HepG2 (cell line): ENCODE data around the gene PHF2. TPM values are rescaled to one million over a fixed set of nuclear protein-coding genes. Genes with fewer than 3 reads are reported as not detected.

Experiments
- ATRX ChIP-seq: sonication (generic); formaldehyde crosslinking; IDR thresholded peaks from 2 replicates; pipeline ENCODE4 v1.4.0; 2020; ENCODE audit warnings: missing genetic modification reagents, borderline replicate concordance
- EED ChIP-seq: sonication (generic); formaldehyde crosslinking; IDR thresholded peaks from 2 replicates; pipeline ENCODE4 v1.5.0; 2020; ENCODE audit warnings: mild to moderate bottlenecking, missing genetic modification reagents
- ISX ChIP-seq: sonication (generic); formaldehyde crosslinking; conservative IDR thresholded peaks from 2 replicates; pipeline ENCODE4 v1.5.0; 2020; ENCODE audit warnings: missing genetic modification reagents
- JDP2 ChIP-seq: sonication (generic); formaldehyde crosslinking; IDR thresholded peaks from 2 replicates; pipeline ENCODE4 v1.8.1; 2022; ENCODE audit warnings: missing genetic modification reagents, borderline replicate concordance
- PPARG ChIP-seq: conservative IDR thresholded peaks from 2 replicates; pipeline ENCODE4 v1.6.1; 2016; ENCODE audit warnings: missing biosample characterization, missing genetic modification reagents
- RORA ChIP-seq: sonication (generic); formaldehyde crosslinking; IDR thresholded peaks from 2 replicates; pipeline ENCODE4 v1.5.0; 2020; ENCODE audit warnings: mild to moderate bottlenecking, missing genetic modification reagents, moderate library complexity
- SAFB2 ChIP-seq: sonication (generic); formaldehyde crosslinking; IDR thresholded peaks from 2 replicates; pipeline ENCODE4 v1.5.1; 2020; ENCODE audit warnings: missing genetic modification reagents, low read depth, mild to moderate bottlenecking, borderline replicate concordance
- STAT5B ChIP-seq: sonication (generic); formaldehyde crosslinking; IDR thresholded peaks from 2 replicates; pipeline ENCODE4 v1.4.0; 2020; ENCODE audit warnings: missing genetic modification reagents
- TFE3 ChIP-seq: IDR thresholded peaks from 2 replicates; pipeline ENCODE4 v1.6.1; 2016
- ZC3H4 ChIP-seq: sonication (generic); formaldehyde crosslinking; IDR thresholded peaks from 2 replicates; pipeline ENCODE4 v1.4.0; 2020; ENCODE audit warnings: missing genetic modification reagents, borderline replicate concordance
- ZNF234 ChIP-seq: sonication (generic); formaldehyde crosslinking; conservative IDR thresholded peaks from 2 replicates; pipeline ENCODE4 v1.5.1; 2020; ENCODE audit warnings: mild to moderate bottlenecking, missing genetic modification reagents
- ZNF451 ChIP-seq: sonication (generic); formaldehyde crosslinking; IDR thresholded peaks from 2 replicates; pipeline ENCODE4 v1.5.0; 2020; ENCODE audit warnings: mild to moderate bottlenecking, missing genetic modification reagents
- ZNF501 ChIP-seq: sonication (generic); formaldehyde crosslinking; IDR thresholded peaks from 2 replicates; pipeline ENCODE4 v1.5.1; 2020; ENCODE audit warnings: mild to moderate bottlenecking, moderate library complexity, missing genetic modification reagents
- ZNF670 ChIP-seq: sonication (generic); formaldehyde crosslinking; IDR thresholded peaks from 2 replicates; pipeline ENCODE4 v1.8.0; 2022; ENCODE audit warnings: mild to moderate bottlenecking, missing genetic modification reagents, borderline replicate concordance
- ZNF775 ChIP-seq: sonication (generic); formaldehyde crosslinking; IDR thresholded peaks from 2 replicates; pipeline ENCODE4 v1.4.0; 2020; ENCODE audit warnings: missing genetic modification reagents, mild to moderate bottlenecking, moderate library complexity, borderline replicate concordance
- polyA plus RNA-seq, 8 experiments: library from polyadenylated mRNA; depleted of rRNA in 3 of 8; stranded (reverse) in 7 of 8; unstranded in 1 of 8; fragments of >200 nt; fragmentation: Illumina TruSeq in 4 of 8; extraction: Trizol in 4 of 8; gene quantifications; 2 replicates each; pipeline versions ENCODE4 v1.2.1 to v1.2.3, GENCODE V29; 2011 to 2016; ENCODE audit warnings: low read depth in 4 of 8, missing spikeins in 1 of 8, mixed read lengths in 1 of 8; ENCODE audit not compliant: insufficient read depth in 1 of 8
- total RNA-seq, 5 experiments: library from RNA; depleted of rRNA; stranded (reverse); fragments of >200 nt; fragmentation: Illumina TruSeq; extraction: Trizol; gene quantifications; 2 replicates each; pipeline ENCODE4 v1.2.3, GENCODE V29; 2016; ENCODE audit warnings: low read depth in 1 of 5
- TF ChIP-seq, protein P1 (sequence below): sonication (generic); formaldehyde crosslinking; IDR thresholded peaks from 2 replicates; pipeline ENCODE4 v1.5.0; 2020; ENCODE audit warnings: mild to moderate bottlenecking, missing genetic modification reagents, borderline replicate concordance
- TF ChIP-seq, protein P2 (sequence below): sonication (generic); formaldehyde crosslinking; IDR thresholded peaks from 2 replicates; pipeline ENCODE4 v1.8.0; 2022; ENCODE audit warnings: mild to moderate bottlenecking, missing genetic modification reagents
- TF ChIP-seq, protein P3 (sequence below): sonication (generic); formaldehyde crosslinking; IDR thresholded peaks from 2 replicates; pipeline ENCODE4 v1.5.1; 2020; ENCODE audit warnings: missing genetic modification reagents, mild to moderate bottlenecking, borderline replicate concordance
- TF ChIP-seq, protein P4 (sequence below): sonication (generic); formaldehyde crosslinking; IDR thresholded peaks from 2 replicates; pipeline ENCODE4 v1.5.0; 2020; ENCODE audit warnings: missing genetic modification reagents

Gene PHF2
- total and polyA plus RNA-seq, 2 of the 13 experiments (the other 11 are each of a cell fraction or from before 2014, with no cell fraction given): 6.6 to 9.1 TPM

DNA sequence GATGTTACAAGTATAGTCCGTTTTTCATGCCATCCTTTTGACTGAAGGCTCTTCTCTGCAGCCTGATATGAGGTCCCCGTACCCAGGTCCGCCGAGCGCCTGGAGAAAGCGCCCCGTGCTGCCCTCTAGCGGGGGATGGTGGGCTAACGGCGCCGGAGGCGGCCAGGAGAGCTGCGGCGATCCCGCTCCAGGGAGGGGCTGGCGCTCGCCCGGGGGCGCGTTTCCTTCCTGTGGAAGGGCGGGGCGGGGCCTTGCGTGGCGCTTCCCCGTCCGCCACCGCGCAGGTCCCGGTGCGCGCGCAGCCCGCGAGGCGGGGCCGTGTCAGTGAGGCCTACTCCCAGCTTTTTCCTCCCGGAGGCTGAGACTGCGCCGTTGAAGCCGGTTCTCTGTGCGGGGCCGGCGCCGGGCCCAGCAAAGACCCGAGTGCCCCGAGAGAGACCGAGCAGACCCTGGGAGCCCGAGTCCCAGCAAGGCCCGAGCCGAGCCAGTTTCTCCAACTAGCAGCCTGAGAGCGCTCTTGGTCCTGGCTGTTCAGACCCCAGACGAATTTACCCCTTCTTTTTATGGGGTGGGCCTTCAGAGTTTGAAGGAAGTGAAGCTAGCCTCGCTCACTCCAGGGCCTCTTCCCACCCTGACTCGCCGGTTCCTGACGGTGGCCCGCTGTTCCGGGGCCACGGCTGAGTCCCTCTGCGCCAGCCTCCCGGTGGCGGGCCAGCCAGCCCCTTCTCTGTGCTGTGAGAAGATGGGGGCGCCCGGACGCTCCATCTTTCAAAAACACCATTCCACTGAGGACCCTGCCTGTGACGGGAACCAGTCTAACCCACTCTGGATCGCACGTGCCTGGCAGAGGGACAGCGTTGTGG is 9.7 kb upstream of the PHF2 start (continued):
- TF ChIP-seq ATRX (CRISPR knock-in tag) (no peak), TFE3 (CRISPR knock-in tag) (0 out of 2 replicates have a peak, but pooled peaks have one; percentile 17), ZNF234 (CRISPR knock-in tag) (no peak), STAT5B (CRISPR knock-in tag) (no peak), ZNF501 (peak; percentile 89), ISX (CRISPR knock-in tag) (0 out of 2 replicates have a peak, but pooled peaks have one; percentile 61), EED (CRISPR knock-in tag) (no peak), ZNF670 (CRISPR knock-in tag) (0 out of 2 replicates have a peak, but pooled peaks have one; percentile 57), RORA (CRISPR knock-in tag) (no peak), JDP2 (CRISPR knock-in tag) (no peak), PPARG (CRISPR knock-in tag) (0 out of 2 replicates have a peak, but pooled peaks have one; percentile 39), ZC3H4 (CRISPR knock-in tag) (no peak; the same call in 1 of the 2 replicates), ZNF451 (peak; percentile 89), SAFB2 (CRISPR knock-in tag) (peak; percentile 66; the same call in 1 of the 2 replicates), ZNF775 (CRISPR knock-in tag) (no peak)
- TF ChIP-seq, protein P1, sequence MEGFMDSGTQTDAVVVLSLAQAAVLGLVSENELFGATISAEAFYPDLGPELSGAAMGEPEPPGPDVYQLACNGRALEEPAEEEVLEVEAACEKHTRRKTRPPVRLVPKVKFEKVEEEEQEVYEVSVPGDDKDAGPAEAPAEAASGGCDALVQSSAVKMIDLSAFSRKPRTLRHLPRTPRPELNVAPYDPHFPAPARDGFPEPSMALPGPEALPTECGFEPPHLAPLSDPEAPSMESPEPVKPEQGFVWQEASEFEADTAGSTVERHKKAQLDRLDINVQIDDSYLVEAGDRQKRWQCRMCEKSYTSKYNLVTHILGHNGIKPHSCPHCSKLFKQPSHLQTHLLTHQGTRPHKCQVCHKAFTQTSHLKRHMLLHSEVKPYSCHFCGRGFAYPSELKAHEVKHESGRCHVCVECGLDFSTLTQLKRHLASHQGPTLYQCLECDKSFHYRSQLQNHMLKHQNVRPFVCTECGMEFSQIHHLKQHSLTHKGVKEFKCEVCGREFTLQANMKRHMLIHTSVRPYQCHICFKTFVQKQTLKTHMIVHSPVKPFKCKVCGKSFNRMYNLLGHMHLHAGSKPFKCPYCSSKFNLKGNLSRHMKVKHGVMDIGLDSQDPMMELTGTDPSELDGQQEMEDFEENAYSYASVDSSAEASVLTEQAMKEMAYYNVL: peak; percentile 88
- TF ChIP-seq, protein P2, sequence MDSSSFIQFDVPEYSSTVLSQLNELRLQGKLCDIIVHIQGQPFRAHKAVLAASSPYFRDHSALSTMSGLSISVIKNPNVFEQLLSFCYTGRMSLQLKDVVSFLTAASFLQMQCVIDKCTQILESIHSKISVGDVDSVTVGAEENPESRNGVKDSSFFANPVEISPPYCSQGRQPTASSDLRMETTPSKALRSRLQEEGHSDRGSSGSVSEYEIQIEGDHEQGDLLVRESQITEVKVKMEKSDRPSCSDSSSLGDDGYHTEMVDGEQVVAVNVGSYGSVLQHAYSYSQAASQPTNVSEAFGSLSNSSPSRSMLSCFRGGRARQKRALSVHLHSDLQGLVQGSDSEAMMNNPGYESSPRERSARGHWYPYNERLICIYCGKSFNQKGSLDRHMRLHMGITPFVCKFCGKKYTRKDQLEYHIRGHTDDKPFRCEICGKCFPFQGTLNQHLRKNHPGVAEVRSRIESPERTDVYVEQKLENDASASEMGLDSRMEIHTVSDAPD (CRISPR knock-in tag): no peak
- TF ChIP-seq, protein P3, sequence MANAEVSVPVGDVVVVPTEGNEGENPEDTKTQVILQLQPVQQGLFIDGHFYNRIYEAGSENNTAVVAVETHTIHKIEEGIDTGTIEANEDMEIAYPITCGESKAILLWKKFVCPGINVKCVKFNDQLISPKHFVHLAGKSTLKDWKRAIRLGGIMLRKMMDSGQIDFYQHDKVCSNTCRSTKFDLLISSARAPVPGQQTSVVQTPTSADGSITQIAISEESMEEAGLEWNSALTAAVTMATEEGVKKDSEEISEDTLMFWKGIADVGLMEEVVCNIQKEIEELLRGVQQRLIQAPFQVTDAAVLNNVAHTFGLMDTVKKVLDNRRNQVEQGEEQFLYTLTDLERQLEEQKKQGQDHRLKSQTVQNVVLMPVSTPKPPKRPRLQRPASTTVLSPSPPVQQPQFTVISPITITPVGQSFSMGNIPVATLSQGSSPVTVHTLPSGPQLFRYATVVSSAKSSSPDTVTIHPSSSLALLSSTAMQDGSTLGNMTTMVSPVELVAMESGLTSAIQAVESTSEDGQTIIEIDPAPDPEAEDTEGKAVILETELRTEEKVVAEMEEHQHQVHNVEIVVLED: peak; percentile 85; the same call in 1 of the 2 replicates
- TF ChIP-seq, protein P4, sequence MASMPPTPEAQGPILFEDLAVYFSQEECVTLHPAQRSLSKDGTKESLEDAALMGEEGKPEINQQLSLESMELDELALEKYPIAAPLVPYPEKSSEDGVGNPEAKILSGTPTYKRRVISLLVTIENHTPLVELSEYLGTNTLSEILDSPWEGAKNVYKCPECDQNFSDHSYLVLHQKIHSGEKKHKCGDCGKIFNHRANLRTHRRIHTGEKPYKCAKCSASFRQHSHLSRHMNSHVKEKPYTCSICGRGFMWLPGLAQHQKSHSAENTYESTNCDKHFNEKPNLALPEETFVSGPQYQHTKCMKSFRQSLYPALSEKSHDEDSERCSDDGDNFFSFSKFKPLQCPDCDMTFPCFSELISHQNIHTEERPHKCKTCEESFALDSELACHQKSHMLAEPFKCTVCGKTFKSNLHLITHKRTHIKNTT (CRISPR knock-in tag): 0 out of 2 replicates have a peak, but pooled peaks have one; percentile 81
